HCT116 (cell line): Measurements from ENCODE around the gene CNBD2. TPM values are rescaled to one million over a fixed set of nuclear protein-coding genes. Genes with fewer than 3 reads are reported as not detected.

Experiments
- ATAC-seq: fragments of 200-7000 bp; cut with Tn5 transposase; 2 replicates; pipeline ENCODE4 v1.9.1; 2020; ENCODE audit warnings: mild to moderate bottlenecking, moderate library complexity
- BruUV-seq: library from RNA; stranded (reverse); fragments of 400-500 nt; replicated peaks from 2 replicates; lab custom pipeline; 2021; lab: Mats Ljungman, UMichigan
- CTCF ChIA-PET: fragments of 300-600 bp; sonication (Branson Sonifier 250); formaldehyde crosslinking; loops from one replicate; lab custom pipeline; 2021; ENCODE audit warnings: antibody characterized with exemption; lab: Charles Lee
- POLR2A ChIA-PET: fragments of 300-600, 350-600 bp; sonication (Branson Sonifier 250); formaldehyde crosslinking; loops from one replicate; lab custom pipeline; 2021; ENCODE audit warnings: antibody characterized with exemption; lab: Charles Lee
- RAD21 ChIA-PET, 2 experiments: fragments of 300-600 bp; sonication (Branson Sonifier 250); formaldehyde crosslinking; loops; one replicate each; lab custom pipeline; 2023; ENCODE audit warnings: low total read pairs in 2 of 2; ENCODE audit not compliant: uncharacterized antibody in 2 of 2, unreplicated experiment in 2 of 2, low non-redundant PET in 1 of 2; lab: Charles Lee
- DNase-seq: peaks from one replicate; pipeline ENCODE4 v3.0.0-alpha.2; 2010; ENCODE audit warnings: low read depth, low spot score
- H2AFZ ChIP-seq: fragments of 200-600 bp; shearing (Covaris generic), sonication (generic); 2 replicates; pipeline ENCODE4 v1.6.1; 2017; ENCODE audit warnings: low read depth, mixed run types, mixed read lengths, antibody characterized with exemption, low read length; ENCODE audit not compliant: poor library complexity, severe bottlenecking
- H3K27ac ChIP-seq: 2 replicates; pipeline ENCODE4 v1.5.1; 2012; ENCODE audit warnings: low read depth, low read length
- H3K27me3 ChIP-seq: fragments of 200-600 bp; sonication (generic); 2 replicates; pipeline ENCODE4 v1.6.1; 2016; ENCODE audit warnings: mixed run types, low read length, mixed read lengths; ENCODE audit not compliant: insufficient read depth
- H3K36me3 ChIP-seq, 2 experiments: fragments of 200-500 bp in 1 of 2; fragments of 200-600 bp in 1 of 2; sonication (Bioruptor generic) in 1 of 2; sonication (generic) in 1 of 2; 2 replicates each; pipeline versions ENCODE4 v1.5.1 to v1.6.1; 2014 to 2016; ENCODE audit warnings: low read length in 2 of 2, inconsistent platforms in 1 of 2, mixed read lengths in 1 of 2, mixed run types in 1 of 2; ENCODE audit not compliant: insufficient read depth in 2 of 2, control insufficient read depth in 1 of 2
- H3K4me1 ChIP-seq, 2 experiments: fragments of 200-600 bp in 1 of 2; sonication (generic) in 1 of 2; 2 replicates each; pipeline versions ENCODE4 v1.5.1 to v1.6.1; 2012 to 2017; ENCODE audit warnings: low read length in 2 of 2, inconsistent platforms in 1 of 2, mild to moderate bottlenecking in 1 of 2, mixed read lengths in 1 of 2, mixed run types in 1 of 2, moderate library complexity in 1 of 2; ENCODE audit not compliant: insufficient read depth in 2 of 2, control insufficient read depth in 1 of 2
- H3K4me2 ChIP-seq: fragments of 200-600 bp; sonication (generic); 2 replicates; pipeline ENCODE4 v1.6.1; 2017; ENCODE audit warnings: mixed run types, low read length, mixed read lengths
- H3K4me3 ChIP-seq, 2 experiments: fragments of 200-600 bp in 1 of 2; sonication (generic) in 1 of 2; replicated peaks in 1 of 2; 2 replicates each; pipeline ENCODE4 v1.5.1; 2011 to 2016; ENCODE audit warnings: low read length in 2 of 2, control low read depth in 1 of 2, low read depth in 1 of 2, mild to moderate bottlenecking in 1 of 2, mixed read lengths in 1 of 2, mixed run types in 1 of 2
- H3K79me2 ChIP-seq: fragments of 200-600 bp; sonication (generic); 2 replicates; pipeline ENCODE4 v1.6.1; 2017; ENCODE audit warnings: mild to moderate bottlenecking, mixed run types, low read length, moderate library complexity, mixed read lengths; ENCODE audit not compliant: insufficient read depth
- H3K9ac ChIP-seq: fragments of 200-600 bp; sonication (generic); 2 replicates; pipeline ENCODE4 v1.6.1; 2016; ENCODE audit warnings: low read length, mixed read lengths
- H3K9me2 ChIP-seq: fragments of 200-600 bp; sonication (generic), shearing (Covaris generic); 2 replicates; pipeline ENCODE4 v1.6.1; 2017; ENCODE audit warnings: mixed run types, mild to moderate bottlenecking, moderate library complexity; ENCODE audit not compliant: insufficient read depth
- H3K9me3 ChIP-seq, 2 experiments: fragments of 200-500 bp in 1 of 2; fragments of 200-600 bp in 1 of 2; sonication (Bioruptor generic) in 1 of 2; sonication (generic) in 1 of 2; 2 replicates each; pipeline ENCODE4 v1.6.1; 2014 to 2017; ENCODE audit warnings: low read length in 2 of 2, mixed read lengths in 2 of 2, inconsistent platforms in 1 of 2, low read depth in 1 of 2, mild to moderate bottlenecking in 1 of 2, mixed run types in 1 of 2, moderate library complexity in 1 of 2; ENCODE audit not compliant: control insufficient read depth in 1 of 2, insufficient read depth in 1 of 2
- H4K20me1 ChIP-seq: fragments of 200-600 bp; sonication (generic), shearing (Covaris generic); 2 replicates; pipeline ENCODE4 v1.6.1; 2017; ENCODE audit warnings: mixed run types, mild to moderate bottlenecking, moderate library complexity; ENCODE audit not compliant: insufficient read depth
- CTCF ChIP-seq, 3 experiments: fragments of 200-600 bp in 1 of 3; sonication (generic) in 1 of 3; IDR thresholded peaks in 2 of 3; conservative IDR thresholded peaks in 1 of 3; 2 replicates each; pipeline ENCODE4 v1.5.1; 2012 to 2017; ENCODE audit warnings: low read depth in 2 of 3, low read length in 2 of 3, antibody characterized with exemption in 1 of 3, borderline replicate concordance in 1 of 3, control low read depth in 1 of 3, mild to moderate bottlenecking in 1 of 3, mixed read lengths in 1 of 3, mixed run types in 1 of 3, moderate library complexity in 1 of 3; ENCODE audit not compliant: insufficient read depth in 1 of 3
- JUND ChIP-seq: IDR thresholded peaks from 2 replicates; pipeline ENCODE4 v1.6.1; 2012
- MAX ChIP-seq: IDR thresholded peaks from 2 replicates; pipeline ENCODE4 v1.6.1; 2012
- POLR2AphosphoS5 ChIP-seq: IDR thresholded peaks from 2 replicates; pipeline ENCODE4 v1.6.1; 2011; ENCODE audit warnings: mild to moderate bottlenecking, low read depth, low read length, moderate library complexity
- REST ChIP-seq: IDR thresholded peaks from 2 replicates; pipeline ENCODE4 v1.6.1; 2012; ENCODE audit warnings: low read depth
- YY1 ChIP-seq: IDR thresholded peaks from 2 replicates; pipeline ENCODE4 v1.6.1; 2011; ENCODE audit warnings: low read length, low read depth, moderate library complexity, mild to moderate bottlenecking; ENCODE audit not compliant: insufficient replicate concordance; ENCODE audit errors: extremely low read depth
- ZFX ChIP-seq: fragments of 450-650 bp; IDR thresholded peaks from 2 replicates; pipeline ENCODE4 v1.6.1; 2017
- intact Hi-C: fragments of 100-400 bp; cut with micrococcal nuclease; formaldehyde crosslinking; loops from 2 replicates; pipeline ENCODE4 v1.10.0; 2022
- total RNA-seq: library from RNA; stranded (reverse); gene quantifications from one replicate; pipeline ENCODE4 v1.2.1, GENCODE V29; 2021; ENCODE audit not compliant: unreplicated experiment

Gene CNBD2
- total RNA-seq, 1 experiment from 2014 or later = 3.1 TPM

GRCh38 chr20:36008461-36009035 lies 40.2 kb downstream of the CNBD2 start (continued):
- TF ChIP-seq CTCF (IDR thresholded peaks at IDR 0.05 in 2 of 3, conservative IDR thresholded peaks at IDR 0.05 in 1 of 3; ENCODE audit: borderline replicate concordance in 1 of 3, insufficient read depth in 1 of 3, low read depth in 2 of 3, low read length in 2 of 3) (no peak), MAX (no peak), YY1 (no peak), REST (no peak), POLR2AphosphoS5 (no peak)

- ChIA-PET RAD21 (no interaction called here), CTCF (interaction anchor here (1.6 to 2.2 kb wide), 2 partner anchors 17 to 129 kb away, joined by 4 to 7 read pairs; no protein-coding TSS in a partner anchor), POLR2A (no interaction called here)
- no peaks in the 10 kb centered on the region for H3K79me2 ChIP-seq
- no peaks in the 10 kb centered on the region for H3K9me3 ChIP-seq
- H3K27me3 ChIP-seq = no peaks in the 10 kb centered on the region
- H2AFZ ChIP-seq = no peak overlapping the region
- no TSS peak for BruUV-seq
- H3K27ac ChIP-seq = no peak overlapping the region
- intact Hi-C loops = no loop called here
- no peaks in the 10 kb centered on the region for H4K20me1 ChIP-seq
- H3K4me3 ChIP-seq = no peak overlapping the region
- H3K4me2 ChIP-seq = no peak overlapping the region
- no peaks in the 10 kb centered on the region for H3K9me2 ChIP-seq
- TF ChIP-seq ZFX = no peak
- TF ChIP-seq JUND = no peak
- no peak for TF ChIP-seq POLR2AphosphoS5
- no peaks in the 10 kb centered on the region for H3K36me3 ChIP-seq
- DNase-seq = no peak
- no peak for ATAC-seq
- no peak overlapping the region for H3K9ac ChIP-seq
- no peaks in the 10 kb centered on the region for H3K4me1 ChIP-seq
Observed at GRCh38 chr20:36010076-36010475, 41.7 kb downstream of the CNBD2 start.
